ENCODE data around the gene SOX9.

Gene SOX9

DNA sequence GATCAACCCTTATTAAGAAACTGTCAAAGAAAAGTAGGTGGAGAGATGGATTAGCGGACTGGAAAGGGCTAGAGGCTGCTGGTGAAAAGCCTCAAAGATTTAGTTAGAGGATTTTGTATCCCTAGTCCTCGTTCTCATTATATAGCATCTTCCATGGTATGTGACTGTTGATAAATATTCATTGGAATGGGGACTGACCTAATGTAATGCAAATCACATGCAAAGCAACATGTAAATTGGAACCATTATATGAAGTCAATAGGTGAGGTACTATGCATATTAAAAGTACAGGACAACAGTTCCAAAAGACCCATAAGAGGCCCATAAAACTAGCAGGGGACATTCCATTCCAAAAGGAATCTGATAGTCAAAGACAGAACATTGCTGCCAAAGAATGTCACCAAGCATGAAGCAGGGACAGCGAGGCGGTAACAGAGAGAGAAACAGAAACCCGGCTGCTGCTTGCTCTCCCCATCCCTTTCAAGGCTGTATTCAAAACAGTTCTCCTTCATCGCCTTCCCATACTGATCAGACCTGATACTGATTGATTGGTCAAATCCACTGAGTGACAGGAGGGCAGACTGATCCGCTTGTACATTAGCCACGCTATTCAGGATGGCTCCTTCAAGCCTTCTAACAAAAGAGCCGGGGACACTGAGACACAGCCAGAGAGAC lies 44.5 kb downstream of the SOX9 start:
- no peak for DNase-seq

DNA sequence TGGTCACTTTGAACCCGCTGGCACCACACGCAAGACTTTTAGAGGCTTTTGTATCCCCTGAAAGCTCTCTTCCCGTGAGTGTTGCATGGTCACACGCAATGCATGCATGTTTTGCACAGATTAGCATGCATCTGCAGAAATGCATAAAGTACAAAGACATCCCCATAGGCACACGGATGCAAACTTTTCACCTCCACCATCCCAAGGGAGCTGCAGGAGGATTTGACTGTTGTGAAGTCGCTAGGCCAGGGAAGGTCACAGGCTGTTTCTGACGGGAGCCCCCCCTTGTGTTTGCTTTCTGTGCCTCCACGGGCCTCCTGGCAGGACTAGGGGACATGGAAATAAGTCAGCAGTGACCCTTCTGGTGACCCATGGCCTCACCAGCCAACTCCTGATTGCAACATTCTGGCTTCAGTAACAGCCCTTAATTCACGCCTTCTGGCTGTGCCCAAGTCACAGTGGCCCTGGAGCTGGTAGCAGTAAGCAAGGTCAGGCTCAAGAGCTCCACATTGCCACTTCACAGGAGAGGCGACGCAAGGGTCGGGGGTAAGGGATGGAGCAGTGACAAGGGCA lies 45.1 kb downstream of the SOX9 start:
- no peak for DNase-seq

DNA sequence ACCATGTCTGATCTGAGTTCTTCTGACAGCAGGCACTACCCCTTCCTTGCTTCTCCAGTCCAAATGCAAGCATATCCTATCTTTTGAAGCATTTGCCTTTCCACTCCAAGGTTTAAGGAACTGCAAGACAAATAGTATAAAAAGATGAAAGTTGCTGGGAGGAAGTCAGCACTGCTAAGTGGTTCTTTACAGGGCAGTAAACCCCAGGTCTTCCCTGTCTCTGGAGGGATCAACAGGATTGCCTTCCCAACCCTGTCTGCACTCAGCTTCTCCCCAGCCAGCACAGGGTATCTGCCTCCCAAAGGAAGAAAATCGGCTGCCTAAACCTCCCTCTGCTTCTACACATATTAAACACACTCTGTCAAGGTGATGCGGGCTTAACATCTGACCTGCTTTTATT lies 46.8 kb downstream of the SOX9 start:
- no peak for DNase-seq

DNA sequence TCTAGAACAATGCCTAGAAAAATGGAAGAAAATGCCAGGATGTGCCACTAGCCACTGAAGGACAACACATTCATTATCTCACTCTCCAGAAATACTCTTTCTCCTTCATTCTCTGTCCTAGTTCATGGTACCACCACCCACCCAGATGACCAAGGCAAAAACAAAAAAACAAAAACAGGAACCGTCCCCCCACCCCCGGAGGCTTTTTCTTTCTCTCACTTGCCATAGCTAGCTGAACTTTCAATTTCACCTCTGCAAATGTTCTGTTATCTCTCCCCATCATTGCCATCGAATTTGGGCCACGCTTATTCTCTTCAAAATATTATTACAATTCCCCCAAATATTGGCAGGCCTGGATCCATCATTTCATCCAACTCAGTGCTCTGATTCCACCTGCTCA lies 49.0 kb downstream of the SOX9 start:
- DNase-seq, result no peak

DNA sequence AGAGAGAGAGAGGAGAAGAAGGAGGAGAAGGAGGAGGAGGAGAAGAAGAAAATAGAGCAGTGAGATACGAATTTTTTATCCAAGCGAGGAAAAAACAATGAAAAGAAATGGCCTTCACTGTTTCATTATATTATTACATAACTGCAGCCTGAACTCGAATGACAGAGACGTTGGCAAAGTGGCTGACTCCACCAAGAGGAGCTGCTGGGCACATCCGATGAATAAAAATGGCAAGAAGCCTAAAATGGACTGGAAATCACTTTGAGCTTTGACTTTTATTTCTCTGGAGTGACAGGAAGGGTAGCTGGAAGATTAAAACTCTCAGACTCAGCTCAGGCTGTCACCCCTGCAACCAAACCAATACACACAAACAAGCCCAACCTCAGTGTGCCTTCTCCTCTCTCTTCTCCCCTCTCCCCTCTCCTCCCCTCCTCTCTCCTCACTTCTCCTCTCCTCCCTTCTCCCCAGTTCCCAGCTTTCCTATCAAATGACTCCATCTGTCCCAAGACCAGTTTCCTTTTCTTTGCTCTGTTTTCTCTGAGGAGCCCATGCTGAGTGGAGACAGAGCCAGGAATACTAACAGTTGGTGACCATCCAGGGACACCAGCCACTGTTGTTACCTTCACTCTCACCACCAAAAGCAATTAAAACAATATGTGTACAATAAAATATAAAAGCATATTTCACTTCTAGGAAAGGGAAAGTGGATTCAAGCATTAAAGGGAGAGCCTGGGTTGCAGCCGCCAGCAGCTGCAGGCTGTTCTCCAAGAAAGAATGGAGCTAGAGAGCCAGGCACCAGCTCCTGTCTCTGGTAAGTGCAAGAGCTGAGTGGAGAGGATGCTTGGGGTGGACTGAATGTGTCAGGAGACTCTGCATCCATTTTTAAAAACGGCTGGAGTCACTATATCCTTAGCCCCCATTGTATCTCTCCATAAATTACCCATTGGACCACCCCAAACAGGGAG lies 51.2 kb downstream of the SOX9 start:
- peak; percentile 83 for DNase-seq

DNA sequence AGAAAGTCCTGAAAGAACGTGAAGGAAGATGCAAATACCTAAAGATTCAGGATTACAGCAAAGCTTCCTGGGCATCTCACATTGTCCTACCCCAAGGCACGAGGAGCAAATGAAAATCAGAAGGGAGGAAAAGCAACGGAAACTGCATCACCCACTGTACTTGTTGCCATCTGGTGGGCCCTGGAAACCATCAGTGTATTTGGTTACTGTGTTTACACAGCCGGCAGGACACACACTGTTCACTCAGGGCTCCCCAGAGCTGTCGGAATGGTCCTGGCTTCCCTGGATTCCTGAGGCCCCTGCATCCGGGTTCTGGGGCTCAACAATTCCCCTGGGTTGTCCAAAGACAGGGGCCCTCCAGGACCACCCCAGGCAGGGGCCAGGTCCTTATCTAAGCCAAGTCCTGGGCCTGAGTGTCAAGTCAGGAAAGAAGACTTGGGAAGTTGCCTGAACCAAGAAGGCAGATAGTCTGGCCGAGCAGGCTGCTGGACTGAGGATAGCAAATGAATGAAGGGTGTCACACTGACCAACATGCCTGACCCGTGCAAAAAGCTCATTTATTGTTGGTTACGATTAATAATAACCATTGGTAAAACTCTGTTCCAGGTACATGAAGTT lies 52.8 kb downstream of the SOX9 start:
- peak; percentile 56 for DNase-seq

DNA sequence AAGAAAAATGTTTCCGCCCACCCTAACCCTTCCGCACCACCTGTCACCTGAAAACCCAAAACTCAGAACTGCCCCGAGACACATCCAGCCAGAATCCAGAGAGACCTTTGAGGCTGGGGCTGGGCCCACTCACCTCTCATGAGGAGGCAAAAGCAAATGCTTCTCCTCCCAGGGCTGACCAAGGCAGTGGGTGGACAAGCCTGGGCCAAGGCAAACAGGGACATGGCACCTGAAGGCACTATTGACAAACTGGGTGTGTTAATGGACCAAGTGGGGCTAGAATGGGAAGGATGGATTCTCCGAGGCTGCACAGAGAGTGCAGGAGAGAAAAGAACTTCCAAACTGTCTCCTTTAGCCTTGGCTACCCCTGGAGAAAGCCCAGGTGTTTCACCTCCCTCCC lies 54.4 kb downstream of the SOX9 start:
- no peak for DNase-seq
